A673 (cell line): ENCODE results near the gene GPR137. TPM values are rescaled to one million over a fixed set of nuclear protein-coding genes. Genes with fewer than 3 reads are reported as not detected.

Experiments used
- BruUV-seq: library from RNA; stranded (reverse); fragments of 400-500 nt; replicated peaks from 2 replicates; lab custom pipeline; 2021; lab: Mats Ljungman, UMichigan
- CTCF ChIA-PET: fragments of 300-600 bp; sonication (Branson Sonifier 250); formaldehyde crosslinking; loops from one replicate; lab custom pipeline; 2022; ENCODE audit warnings: antibody characterized with exemption; lab: Charles Lee
- POLR2A ChIA-PET: fragments of 300-600 bp; sonication (Branson Sonifier 250); formaldehyde crosslinking; loops from one replicate; lab custom pipeline; 2022; ENCODE audit warnings: antibody characterized with exemption; ENCODE audit not compliant: low non-redundant PET; lab: Charles Lee
- DNase-seq: peaks from one replicate; pipeline ENCODE4 v3.0.0-alpha.2; 2015; ENCODE audit warnings: low spot score
- H3K27ac ChIP-seq: fragments of 200-600 bp; sonication (generic); 2 replicates; pipeline ENCODE4 v1.5.1; 2016; ENCODE audit warnings: mixed run types, low read depth, mild to moderate bottlenecking, mixed read lengths, antibody characterized with exemption, low read length; ENCODE audit not compliant: poor library complexity, severe bottlenecking
- H3K27me3 ChIP-seq: fragments of 200-600 bp; sonication (generic); replicated peaks from 2 replicates; pipeline ENCODE4 v1.6.1; 2017; ENCODE audit warnings: mixed run types, low read depth, mild to moderate bottlenecking, mixed read lengths, antibody characterized with exemption, low read length; ENCODE audit not compliant: insufficient read depth, poor library complexity
- H3K36me3 ChIP-seq: fragments of 200-600 bp; sonication (generic); 2 replicates; pipeline ENCODE4 v1.6.1; 2016; ENCODE audit warnings: mixed run types, mild to moderate bottlenecking, mixed read lengths, antibody characterized with exemption, low read length; ENCODE audit not compliant: insufficient read depth, poor library complexity, severe bottlenecking
- H3K4me1 ChIP-seq: fragments of 200-600 bp; sonication (generic); 2 replicates; pipeline ENCODE4 v1.6.1; 2017; ENCODE audit warnings: mixed run types, mild to moderate bottlenecking, mixed read lengths, antibody characterized with exemption, low read length; ENCODE audit not compliant: insufficient read depth, poor library complexity, severe bottlenecking
- H3K4me3 ChIP-seq: fragments of 200-600 bp; sonication (generic); 2 replicates; pipeline ENCODE4 v1.5.1; 2016; ENCODE audit warnings: low read depth, mixed run types, mild to moderate bottlenecking, mixed read lengths, low read length; ENCODE audit not compliant: poor library complexity, severe bottlenecking
- H3K9me3 ChIP-seq: fragments of 200-600 bp; sonication (generic); 2 replicates; pipeline ENCODE4 v1.6.1; 2016; ENCODE audit warnings: mixed run types, low read depth, mild to moderate bottlenecking, mixed read lengths, antibody characterized with exemption, low read length; ENCODE audit not compliant: poor library complexity, severe bottlenecking
- CTCF ChIP-seq: fragments of 300-800, 200-600 bp; sonication (generic); conservative IDR thresholded peaks from 2 replicates; pipeline ENCODE4 v1.5.1; 2017; ENCODE audit warnings: low read depth, mild to moderate bottlenecking, antibody characterized with exemption, low read length, moderate library complexity, mixed read lengths
- EZH2 ChIP-seq: fragments of 200-600 bp; sonication (generic); IDR thresholded peaks from 2 replicates; pipeline ENCODE4 v1.6.1; 2017; ENCODE audit warnings: borderline replicate concordance, low read depth, mild to moderate bottlenecking, mixed read lengths, antibody characterized with exemption, low read length; ENCODE audit not compliant: poor library complexity, severe bottlenecking
- intact Hi-C: fragments of 100-400 bp; cut with micrococcal nuclease; formaldehyde crosslinking; loops from one replicate; pipeline ENCODE4 v1.10.0; 2022; ENCODE audit not compliant: unreplicated experiment
- total RNA-seq: library from RNA; stranded (reverse); gene quantifications from 2 replicates; pipeline ENCODE4 v1.2.3, GENCODE V29; 2021

The GPR137 gene
- total RNA-seq, 1 experiment from 2014 or later: 47.9 TPM

- H3K4me1 ChIP-seq: no peaks in the 10 kb centered on the region
- TF ChIP-seq EZH2 (no peak), CTCF (no peak)
- no peaks in the 10 kb centered on the region for H3K9me3 ChIP-seq
- no TSS peak for BruUV-seq
- H3K4me3 ChIP-seq: no peak overlapping the region
- intact Hi-C loops: no loop called here
- H3K27me3 ChIP-seq: no peaks in the 10 kb centered on the region
- no peak overlapping the region for H3K27ac ChIP-seq
- no peak for DNase-seq
- peaks cover 16% of the 10 kb centered on the region for H3K36me3 ChIP-seq
- POLR2A ChIA-PET: no interaction called here
- CTCF ChIA-PET: interaction anchor here (0.7 kb wide), 2 partner anchors 77 to 1501 kb away, joined by 3 to 12 read pairs; no protein-coding TSS in a partner anchor
Observed at GRCh38 chr11:64278576-64279190, 7.0 kb upstream of the GPR137 start.

GRCh38 chr11:64281957-64282770 lies 3.5 kb upstream of the GPR137 start:
- Histone ChIP-seq H3K36me3 (peaks cover 16% of the 10 kb centered on the region), H3K27me3 (no peaks in the 10 kb centered on the region), H3K27ac (no peak overlapping the region), H3K4me1 (peaks cover 13% of the 10 kb centered on the region), H3K4me3 (no peak overlapping the region), H3K9me3 (no peaks in the 10 kb centered on the region)
- ChIA-PET POLR2A (no interaction called here), CTCF (interaction anchor here (1.2 kb wide), 1 partner anchor 19 kb away, joined by 3 read pairs; no protein-coding TSS in a partner anchor)
- BruUV-seq: no TSS peak
- no peak for DNase-seq
- intact Hi-C loops: no loop called here
- TF ChIP-seq EZH2 (no peak), CTCF (no peak)

DNA sequence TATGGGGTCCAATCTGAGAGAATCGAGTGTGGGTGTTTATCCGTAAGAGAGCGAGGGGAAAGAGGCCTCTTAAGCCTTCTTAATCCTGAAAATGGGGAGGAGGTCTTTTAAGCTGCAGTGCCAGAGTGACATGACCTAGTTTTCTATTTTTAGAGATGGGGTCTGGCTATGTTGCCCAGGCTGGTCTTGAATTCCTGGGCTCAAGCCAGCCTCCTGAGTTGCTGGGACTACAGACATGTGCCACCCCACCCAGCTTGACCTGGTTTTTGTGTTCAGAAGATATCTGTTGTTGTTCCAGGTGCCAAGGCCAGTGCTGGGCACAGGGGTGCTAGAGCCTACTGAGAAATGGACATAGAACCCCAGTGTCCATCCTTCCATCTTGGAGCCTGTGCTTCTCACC lies 2.6 kb upstream of the GPR137 start:
- Histone ChIP-seq H3K4me3 (no peak overlapping the region), H3K27me3 (no peaks in the 10 kb centered on the region), H3K27ac (no peak overlapping the region), H3K9me3 (no peaks in the 10 kb centered on the region), H3K4me1 (peaks cover 13% of the 10 kb centered on the region), H3K36me3 (peaks cover 12% of the 10 kb centered on the region)
- ChIA-PET POLR2A (no interaction called here), CTCF (interaction anchor here (1.2 kb wide), 1 partner anchor 18 kb away, joined by 3 read pairs; no protein-coding TSS in a partner anchor)
- intact Hi-C loops: no loop called here
- no peak for DNase-seq
- TF ChIP-seq EZH2: no peak
- TF ChIP-seq CTCF: no peak
- BruUV-seq: no TSS peak
